Liver (tissue), 9 donors: ENCODE measurements around the gene LRRC32. TPM values are rescaled to one million over a fixed set of nuclear protein-coding genes. Genes with fewer than 3 reads are reported as not detected.

ENCODE experiments used
- DNase-seq: peaks from one replicate; pipeline ENCODE4 v3.0.0-alpha.2; 2017; ENCODE audit warnings: low spot score
- H3K27ac ChIP-seq, 2 donors: one replicate each; pipeline ENCODE4 v1.7.0; 2013; ENCODE audit warnings: inconsistent platforms in 2 of 2, low read length in 2 of 2, control low read depth in 1 of 2, low read depth in 1 of 2, mild to moderate bottlenecking in 1 of 2
- H3K27me3 ChIP-seq, 4 donors: one replicate each; pipeline versions ENCODE4 v1.6.1 to v1.7.0; 2013; ENCODE audit warnings: low read length in 3 of 4, inconsistent platforms in 1 of 4, mild to moderate bottlenecking in 1 of 4, moderate library complexity in 1 of 4; ENCODE audit not compliant: control insufficient read depth in 4 of 4, insufficient read depth in 4 of 4
- H3K36me3 ChIP-seq, 4 donors: one replicate each; pipeline versions ENCODE4 v1.6.1 to v1.7.0; 2013; ENCODE audit warnings: low read length in 3 of 4, mild to moderate bottlenecking in 3 of 4, low read depth in 1 of 4, moderate library complexity in 1 of 4; ENCODE audit not compliant: control insufficient read depth in 4 of 4, insufficient read depth in 3 of 4
- H3K4me1 ChIP-seq, 4 donors: one replicate each; pipeline versions ENCODE4 v1.6.1 to v1.7.0; 2013; ENCODE audit warnings: low read length in 3 of 4, mild to moderate bottlenecking in 3 of 4, moderate library complexity in 1 of 4; ENCODE audit not compliant: control insufficient read depth in 4 of 4, insufficient read depth in 4 of 4
- H3K4me3 ChIP-seq, 3 donors: one replicate each; pipeline versions ENCODE4 v1.6.1 to v1.7.0; 2013; ENCODE audit warnings: low read length in 3 of 3, control low read depth in 1 of 3, low read depth in 1 of 3, mild to moderate bottlenecking in 1 of 3
- H3K9ac ChIP-seq, 2 donors: one replicate each; pipeline ENCODE4 v1.7.0; 2013; ENCODE audit warnings: low read length in 2 of 2, mild to moderate bottlenecking in 2 of 2, moderate library complexity in 2 of 2, control low read depth in 1 of 2, low read depth in 1 of 2
- H3K9me3 ChIP-seq, 4 donors: one replicate each; pipeline versions ENCODE4 v1.6.1 to v1.7.0; 2013; ENCODE audit warnings: low read length in 3 of 4; ENCODE audit not compliant: control insufficient read depth in 4 of 4
- FOXA2 ChIP-seq: IDR thresholded peaks from 2 replicates; pipeline ENCODE4 v1.6.1; 2016; ENCODE audit warnings: antibody characterized with exemption
- GABPA ChIP-seq, 2 donors: IDR thresholded peaks in 1 of 2; conservative IDR thresholded peaks in 1 of 2; 2 replicates each; pipeline ENCODE4 v1.6.1; 2016; ENCODE audit warnings: antibody characterized with exemption in 2 of 2, mild to moderate bottlenecking in 1 of 2, moderate library complexity in 1 of 2
- HNF4A ChIP-seq, 2 donors: conservative IDR thresholded peaks; 2 replicates each; pipeline ENCODE4 v1.6.1; 2016; ENCODE audit warnings: antibody characterized with exemption in 2 of 2, mild to moderate bottlenecking in 2 of 2
- JUND ChIP-seq, 2 donors: IDR thresholded peaks; 2 replicates each; pipeline ENCODE4 v1.6.1; 2016; ENCODE audit warnings: antibody characterized with exemption in 2 of 2
- NR2F2 ChIP-seq: IDR thresholded peaks from 2 replicates; pipeline ENCODE4 v1.6.1; 2016; ENCODE audit warnings: antibody characterized with exemption
- RAD21 ChIP-seq, 2 donors: IDR thresholded peaks; 2 replicates each; pipeline ENCODE4 v1.6.1; 2016; ENCODE audit warnings: antibody characterized with exemption in 2 of 2, mild to moderate bottlenecking in 2 of 2
- RXRA ChIP-seq, 2 donors: IDR thresholded peaks; 2 replicates each; pipeline ENCODE4 v1.6.1; 2017 to 2018; ENCODE audit warnings: antibody characterized with exemption in 2 of 2, mild to moderate bottlenecking in 1 of 2
- SP1 ChIP-seq: IDR thresholded peaks from 2 replicates; pipeline ENCODE4 v1.6.1; 2018; ENCODE audit warnings: antibody characterized with exemption, mild to moderate bottlenecking
- TAF1 ChIP-seq: conservative IDR thresholded peaks from 2 replicates; pipeline ENCODE4 v1.6.1; 2016; ENCODE audit warnings: antibody characterized with exemption, mild to moderate bottlenecking
- YY1 ChIP-seq: IDR thresholded peaks from 2 replicates; pipeline ENCODE4 v1.6.1; 2016; ENCODE audit warnings: antibody characterized with exemption, mild to moderate bottlenecking
- WGBS: extraction: QIAGEN DNeasy Blood & Tissue Kit; methylation state at CpG from one replicate; pipeline ENCODE4 v1.1.7; 2013; 5-methylcytosine and 5-hydroxymethylcytosine counted together
- polyA plus RNA-seq, 2 donors: library from polyadenylated mRNA; stranded (reverse) in 1 of 2; unstranded in 1 of 2; fragments of 200-250 nt in 1 of 2; fragments of >200 nt in 1 of 2; fragmentation: Nextera tagmentation in 1 of 2; extraction: Ambion mirVana in 1 of 2; gene quantifications; one replicate each; pipeline versions ENCODE4 v1.2.1 to v1.2.3, GENCODE V29; 2013 to 2015
- total RNA-seq, 2 donors: library from RNA; depleted of rRNA; stranded (reverse); fragments of >200 nt; gene quantifications; one replicate each; pipeline ENCODE4 v1.2.3, GENCODE V29; 2014
- TF ChIP-seq, protein P1 (sequence below): IDR thresholded peaks from 2 replicates; pipeline ENCODE4 v1.6.1; 2016; ENCODE audit warnings: antibody characterized with exemption
- donor health status: healthy.
- donor health status: healthy.
- donor health status: healthy.
- donor health status: healthy.
- donor health status: healthy.

The LRRC32 gene
- total and polyA plus RNA-seq, 4 donors, result 5.4 to 15.4 (median 9.3) TPM

DNA sequence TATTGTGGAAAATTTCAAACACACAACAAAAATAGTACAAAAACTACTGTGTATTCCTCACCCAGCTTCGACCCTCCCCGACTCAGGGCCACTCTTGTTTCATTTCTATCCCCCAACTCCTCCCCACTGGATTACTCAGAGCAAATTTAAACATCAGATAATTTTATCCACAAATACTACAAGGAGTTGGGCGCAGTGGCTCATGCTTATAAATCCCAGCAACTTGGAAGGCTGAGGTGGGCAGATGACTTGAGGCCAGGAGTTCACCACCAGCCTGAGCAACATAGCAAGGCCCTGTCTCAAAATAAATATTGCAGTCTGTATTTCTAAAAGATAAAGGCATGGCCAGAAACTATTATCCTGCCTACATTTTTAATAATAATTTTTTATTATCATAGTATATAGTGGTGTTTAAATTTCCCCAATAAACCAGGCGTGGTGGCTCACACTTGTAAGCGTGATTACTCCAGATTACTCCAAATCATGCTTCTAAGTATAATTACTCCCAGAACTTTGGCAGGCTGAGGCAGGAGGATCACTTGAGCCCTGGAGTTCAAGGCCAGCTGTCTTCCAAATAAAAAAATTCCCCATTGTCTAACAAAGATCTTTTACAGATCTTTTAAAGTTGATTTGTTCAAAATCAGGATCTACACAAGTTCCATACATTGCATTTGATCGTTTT, 39.8 kb downstream of the LRRC32 start:
- H3K9ac ChIP-seq, result peak overlapping the region in 1 of 2 donors; percentile 6
- TF ChIP-seq RAD21 (IDR thresholded peaks at IDR 0.05) (no peak), GABPA (IDR thresholded peaks at IDR 0.05 in 1 of 2, conservative IDR thresholded peaks at IDR 0.05 in 1 of 2) (no peak), JUND (IDR thresholded peaks at IDR 0.05) (no peak), TAF1 (no peak), HNF4A (conservative IDR thresholded peaks at IDR 0.05) (no peak), YY1 (no peak)
- TF ChIP-seq, protein P1, sequence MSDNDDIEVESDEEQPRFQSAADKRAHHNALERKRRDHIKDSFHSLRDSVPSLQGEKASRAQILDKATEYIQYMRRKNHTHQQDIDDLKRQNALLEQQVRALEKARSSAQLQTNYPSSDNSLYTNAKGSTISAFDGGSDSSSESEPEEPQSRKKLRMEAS, result no peak
- H3K27me3 ChIP-seq, result no peaks in the 10 kb centered on the region
- DNase-seq, result peak; percentile 4
- 78% methylated on average over 6 of the region's 6 CpGs for WGBS
- no peaks in the 10 kb centered on the region for H3K36me3 ChIP-seq
- H3K27ac ChIP-seq, result peak overlapping the region; percentile 31 to 56
- no peak overlapping the region for H3K4me3 ChIP-seq
- H3K9me3 ChIP-seq, result peaks cover 1 to 5% (median 2%) of the 10 kb centered on the region in 4 donors
- peaks cover 0 to 8% (median 0%) of the 10 kb centered on the region in 4 donors for H3K4me1 ChIP-seq

DNA sequence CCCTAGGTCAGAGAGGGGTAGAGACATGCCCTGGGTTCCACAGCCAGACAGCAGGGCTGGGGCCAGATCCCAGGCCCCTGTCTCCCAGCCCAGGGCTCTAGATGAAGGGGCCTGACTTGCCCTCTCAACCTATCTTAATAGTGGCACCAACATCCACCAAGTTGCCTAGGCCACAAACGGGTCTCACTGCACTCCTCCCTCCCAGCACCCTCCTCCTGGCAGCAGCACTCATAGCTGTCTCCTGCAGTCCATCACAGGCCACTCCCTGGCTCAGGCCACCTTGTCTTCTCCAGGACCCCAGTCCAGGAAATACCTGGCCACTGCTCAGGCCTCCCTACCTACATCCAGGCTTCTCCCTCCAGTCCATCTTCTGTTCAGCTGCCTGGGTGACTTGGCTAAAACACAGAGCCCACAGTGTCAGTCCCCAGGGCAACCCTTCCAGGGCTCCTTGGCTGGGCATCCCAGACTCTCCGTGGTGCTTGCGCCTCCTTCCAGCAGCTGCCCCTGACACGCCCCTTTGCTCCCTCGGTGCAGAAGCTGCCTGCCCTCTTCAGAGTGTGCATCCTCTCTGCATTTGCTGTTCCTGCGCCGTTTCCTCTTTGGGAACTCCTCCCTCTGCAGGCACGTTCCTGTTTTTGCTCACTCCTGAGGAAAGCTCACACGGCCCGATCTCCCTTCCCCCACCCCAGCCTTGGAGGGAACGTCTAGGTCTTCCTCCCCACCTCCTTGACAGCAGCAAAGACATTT, 40.5 kb downstream of the LRRC32 start:
- Histone ChIP-seq H3K4me3 (no peak overlapping the region), H3K9ac (no peak overlapping the region)

DNA sequence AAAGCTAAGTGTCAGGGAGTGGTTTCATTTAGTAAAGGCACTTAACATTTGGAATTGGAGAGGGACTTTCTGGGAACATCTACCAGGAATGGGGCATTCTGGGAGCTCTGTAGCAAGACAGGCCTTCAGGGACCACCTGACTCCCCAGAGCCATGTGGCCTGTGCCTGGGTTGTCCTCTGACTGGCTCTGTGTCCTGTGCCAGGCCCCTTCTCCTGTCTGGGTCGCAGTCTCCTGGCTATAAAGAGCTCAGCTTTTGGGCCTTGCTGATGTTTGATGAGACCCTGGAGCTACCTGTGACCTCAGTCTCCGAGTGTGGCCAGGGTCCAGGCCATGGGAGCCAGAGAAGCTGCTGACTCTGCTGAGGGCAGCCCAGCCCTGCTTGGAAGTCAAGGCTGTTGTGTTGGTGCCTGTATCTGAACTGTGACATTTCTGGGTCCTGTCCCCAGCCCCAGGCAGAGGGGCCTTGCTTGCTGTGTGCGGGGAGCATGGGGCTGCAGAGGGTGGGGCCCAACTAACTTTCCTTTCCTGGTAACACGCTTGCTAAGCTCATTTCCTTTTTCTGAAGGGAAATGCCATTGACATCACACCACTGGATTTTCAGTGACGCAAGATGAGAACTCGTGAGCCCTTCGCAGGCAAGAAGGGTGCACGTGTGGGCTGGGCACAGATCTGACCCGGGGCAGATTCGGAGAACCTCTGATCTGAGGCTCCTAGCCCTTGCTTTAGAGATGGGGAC, 41.3 kb downstream of the LRRC32 start:
- Histone ChIP-seq H3K9me3 (peaks cover 3 to 12% (median 3%) of the 10 kb centered on the region in 4 donors), H3K4me3 (no peak overlapping the region), H3K27me3 (no peaks in the 10 kb centered on the region), H3K36me3 (no peaks in the 10 kb centered on the region), H3K4me1 (peaks cover 0 to 8% (median 0%) of the 10 kb centered on the region in 4 donors), H3K9ac (no peak overlapping the region), H3K27ac (peak overlapping the region; percentile 56 to 71)
- TF ChIP-seq GABPA (IDR thresholded peaks at IDR 0.05 in 1 of 2, conservative IDR thresholded peaks at IDR 0.05 in 1 of 2), result peak in 1 of 2 donors; percentile 31
- peak in 1 of 2 donors; percentile 20 for TF ChIP-seq RXRA (IDR thresholded peaks at IDR 0.05)
- TF ChIP-seq NR2F2, result peak; percentile 40
- TF ChIP-seq, protein P1, result peak; percentile 38
- no peak for TF ChIP-seq SP1
- 71% methylated on average over 10 of the region's 10 CpGs for WGBS
- DNase-seq, result peak; percentile 35

More for the DNA sequence above, 40.5 kb downstream of the LRRC32 start:
- Histone ChIP-seq H3K9me3 (peaks cover 3 to 12% (median 3%) of the 10 kb centered on the region in 4 donors), H3K4me1 (peaks cover 0 to 8% (median 0%) of the 10 kb centered on the region in 4 donors), H3K27ac (peak overlapping the region; percentile 56 to 71), H3K36me3 (no peaks in the 10 kb centered on the region), H3K27me3 (no peaks in the 10 kb centered on the region)
- WGBS, result 48% methylated on average over 11 of the region's 11 CpGs
- peak; percentile 55 for TF ChIP-seq SP1
- peak; percentile 45 for TF ChIP-seq RAD21 (IDR thresholded peaks at IDR 0.05)
- TF ChIP-seq GABPA (IDR thresholded peaks at IDR 0.05 in 1 of 2, conservative IDR thresholded peaks at IDR 0.05 in 1 of 2), result no peak
- TF ChIP-seq FOXA2, result no peak
- TF ChIP-seq, protein P1, result peak; percentile 40
- peak; percentile 80 for TF ChIP-seq NR2F2
- TF ChIP-seq RXRA (IDR thresholded peaks at IDR 0.05), result peak in 1 of 2 donors; percentile 26
- DNase-seq, result peak; percentile 45
